ENCODE data around the gene MMS22L. TPM values are rescaled to one million over a fixed set of nuclear protein-coding genes. Genes with fewer than 3 reads are reported as not detected.

The MMS22L gene
- total RNA-seq, 1 donor from 2014 or later: 22.0 TPM

DNA sequence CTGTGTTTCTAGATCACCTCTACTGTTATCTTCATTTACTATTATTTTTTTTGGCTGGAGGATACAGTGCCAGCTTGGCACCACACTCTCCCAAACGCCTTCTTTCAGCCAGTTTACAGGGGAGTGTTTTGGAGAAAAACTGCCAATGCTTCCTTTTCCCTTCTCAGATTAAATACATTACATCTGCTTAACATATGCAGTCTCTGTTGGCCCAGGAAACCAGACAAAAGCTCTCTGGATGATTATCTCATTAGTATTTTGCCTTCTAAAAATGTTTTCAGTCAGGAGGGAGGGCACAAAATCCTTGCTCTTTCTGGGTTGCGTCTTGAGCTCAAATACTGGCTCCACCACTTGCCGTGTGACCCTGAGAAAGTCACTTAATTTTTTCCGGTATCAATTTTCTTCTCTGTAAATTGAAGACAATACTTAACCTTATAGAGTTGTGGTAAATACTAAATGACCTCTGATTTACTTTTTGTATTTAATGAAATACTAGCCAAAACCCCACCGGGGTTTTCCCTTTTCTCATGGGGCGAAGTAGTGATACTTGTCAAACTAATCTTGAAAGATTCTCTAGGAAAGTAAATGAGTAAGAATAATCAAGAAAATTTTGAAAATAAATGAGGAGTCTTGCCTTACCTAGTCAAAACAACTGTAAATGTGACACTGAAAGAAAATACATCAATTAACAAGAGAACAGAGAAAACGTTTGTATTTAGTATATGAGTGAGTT lies 146.2 kb downstream of the MMS22L start:
- Mint-ChIP-seq H3K4me3 (no peak overlapping the region), H3K4me1 (peaks cover 35% of the 10 kb centered on the region), H3K9me3 (no peaks in the 10 kb centered on the region), H3K36me3 (peaks cover 9% of the 10 kb centered on the region), H3K27me3 (ENCODE audit: low read depth) (no peaks in the 10 kb centered on the region), H3K27ac (peak overlapping the region; percentile 56)
- TF ChIP-seq, protein P1, sequence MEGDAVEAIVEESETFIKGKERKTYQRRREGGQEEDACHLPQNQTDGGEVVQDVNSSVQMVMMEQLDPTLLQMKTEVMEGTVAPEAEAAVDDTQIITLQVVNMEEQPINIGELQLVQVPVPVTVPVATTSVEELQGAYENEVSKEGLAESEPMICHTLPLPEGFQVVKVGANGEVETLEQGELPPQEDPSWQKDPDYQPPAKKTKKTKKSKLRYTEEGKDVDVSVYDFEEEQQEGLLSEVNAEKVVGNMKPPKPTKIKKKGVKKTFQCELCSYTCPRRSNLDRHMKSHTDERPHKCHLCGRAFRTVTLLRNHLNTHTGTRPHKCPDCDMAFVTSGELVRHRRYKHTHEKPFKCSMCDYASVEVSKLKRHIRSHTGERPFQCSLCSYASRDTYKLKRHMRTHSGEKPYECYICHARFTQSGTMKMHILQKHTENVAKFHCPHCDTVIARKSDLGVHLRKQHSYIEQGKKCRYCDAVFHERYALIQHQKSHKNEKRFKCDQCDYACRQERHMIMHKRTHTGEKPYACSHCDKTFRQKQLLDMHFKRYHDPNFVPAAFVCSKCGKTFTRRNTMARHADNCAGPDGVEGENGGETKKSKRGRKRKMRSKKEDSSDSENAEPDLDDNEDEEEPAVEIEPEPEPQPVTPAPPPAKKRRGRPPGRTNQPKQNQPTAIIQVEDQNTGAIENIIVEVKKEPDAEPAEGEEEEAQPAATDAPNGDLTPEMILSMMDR (IDR thresholded peaks at IDR 0.05; ENCODE audit: unreplicated experiment): no peak
- no peak for DNase-seq (ENCODE audit: low spot score in 2 of 2, unreplicated experiment in 2 of 2)

DNA sequence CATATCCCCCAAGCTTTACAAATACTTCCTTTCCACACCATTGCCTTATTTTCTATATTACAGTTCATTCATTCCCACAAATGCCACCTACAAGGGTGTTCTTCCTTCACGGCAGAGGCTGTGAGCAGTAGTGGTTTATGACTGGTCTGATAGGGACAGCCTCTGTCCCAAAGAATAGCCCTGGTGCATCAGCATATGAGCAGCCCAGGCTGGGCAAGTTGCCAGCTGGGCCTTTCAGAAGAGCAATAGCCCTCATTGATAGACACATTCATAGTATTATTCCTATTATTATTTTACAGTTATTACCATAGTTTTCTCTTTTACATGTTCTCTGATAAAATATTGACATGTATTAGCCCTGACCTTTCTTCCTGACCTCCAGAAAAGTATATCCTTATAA lies 149.9 kb downstream of the MMS22L start:
- H3K27me3 Mint-ChIP-seq (ENCODE audit: low read depth): no peaks in the 10 kb centered on the region
- no peak overlapping the region for H3K4me3 Mint-ChIP-seq
- H3K27ac Mint-ChIP-seq: peak overlapping the region; percentile 88
- H3K36me3 Mint-ChIP-seq: peaks cover 14% of the 10 kb centered on the region
- H3K4me1 Mint-ChIP-seq: peaks cover 46% of the 10 kb centered on the region
- DNase-seq (ENCODE audit: low spot score in 2 of 2, unreplicated experiment in 2 of 2): no peak
- H3K9me3 Mint-ChIP-seq: peaks cover 7% of the 10 kb centered on the region
- TF ChIP-seq, protein P1 (IDR thresholded peaks at IDR 0.05; ENCODE audit: unreplicated experiment): no peak

DNA sequence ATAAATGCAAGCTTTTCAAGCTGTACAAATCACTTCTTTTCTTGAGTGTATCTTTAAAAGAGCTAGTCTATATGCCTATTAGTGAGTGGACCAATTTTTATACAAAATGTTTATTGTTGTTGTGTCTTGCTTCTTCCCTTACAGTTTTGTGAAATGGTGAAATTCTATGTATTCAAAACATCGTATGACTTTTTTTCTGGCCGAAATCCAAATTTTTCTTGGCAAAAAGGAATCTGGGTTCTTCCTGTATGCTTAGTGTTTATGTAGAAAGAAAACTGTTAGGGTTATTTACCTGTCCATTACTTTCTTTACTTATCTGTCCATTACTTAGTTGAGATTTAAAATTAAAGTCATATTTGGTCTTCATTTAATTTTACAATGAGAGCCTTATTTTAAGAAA lies 153.9 kb downstream of the MMS22L start:
- H3K4me1 Mint-ChIP-seq: peaks cover 57% of the 10 kb centered on the region
- no peak overlapping the region for H3K4me3 Mint-ChIP-seq
- no peak for DNase-seq (ENCODE audit: low spot score in 2 of 2, unreplicated experiment in 2 of 2)
- peaks cover 22% of the 10 kb centered on the region for H3K9me3 Mint-ChIP-seq
- H3K27me3 Mint-ChIP-seq (ENCODE audit: low read depth): no peaks in the 10 kb centered on the region
- H3K36me3 Mint-ChIP-seq: peaks cover 19% of the 10 kb centered on the region
- no peak overlapping the region for H3K27ac Mint-ChIP-seq
- TF ChIP-seq, protein P1 (IDR thresholded peaks at IDR 0.05; ENCODE audit: unreplicated experiment): no peak

DNA sequence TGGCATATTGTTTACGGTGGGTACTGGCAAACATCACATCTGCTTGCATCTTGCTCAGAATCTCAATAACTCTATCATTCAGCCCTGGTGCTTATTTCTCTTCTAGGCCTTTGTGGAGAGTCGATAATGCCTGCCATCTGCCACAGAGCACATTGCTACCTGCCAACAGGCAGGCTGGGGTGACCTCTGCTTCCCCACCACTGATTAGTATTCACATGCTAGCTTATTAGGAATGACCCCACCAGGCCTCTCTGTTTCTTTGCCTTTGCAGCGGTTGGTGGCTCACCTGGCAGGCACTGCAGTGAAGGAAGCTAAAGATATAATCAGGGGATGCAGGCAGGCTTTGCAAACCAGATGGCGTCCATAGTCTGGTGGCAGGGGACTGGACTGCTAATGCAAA lies 154.5 kb downstream of the MMS22L start:
- H3K27me3 Mint-ChIP-seq (ENCODE audit: low read depth): no peaks in the 10 kb centered on the region
- DNase-seq (ENCODE audit: low spot score in 2 of 2, unreplicated experiment in 2 of 2): no peak
- no peak overlapping the region for H3K4me3 Mint-ChIP-seq
- peaks cover 58% of the 10 kb centered on the region for H3K4me1 Mint-ChIP-seq
- peaks cover 19% of the 10 kb centered on the region for H3K36me3 Mint-ChIP-seq
- TF ChIP-seq, protein P1 (IDR thresholded peaks at IDR 0.05; ENCODE audit: unreplicated experiment): no peak
- no peak overlapping the region for H3K27ac Mint-ChIP-seq
- H3K9me3 Mint-ChIP-seq: peaks cover 22% of the 10 kb centered on the region

DNA sequence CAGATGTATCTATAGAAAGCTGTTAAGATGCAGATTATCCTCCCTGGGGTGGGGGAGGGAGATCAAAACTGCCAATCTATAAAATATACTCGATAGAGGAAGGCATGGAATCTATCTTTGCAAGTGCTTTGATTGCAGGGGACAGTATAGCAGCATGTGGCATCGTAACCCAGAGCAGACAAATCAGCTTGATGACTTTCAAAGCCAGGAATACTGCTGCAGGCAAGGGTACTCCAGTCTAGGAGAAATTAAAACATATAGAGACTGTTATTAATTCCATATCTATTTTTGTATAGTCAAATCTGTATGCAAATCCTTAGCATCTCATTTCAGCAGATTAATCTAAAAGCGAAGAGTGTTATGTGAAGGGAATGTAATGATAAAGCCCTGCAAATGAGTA lies 159.4 kb downstream of the MMS22L start:
- Mint-ChIP-seq H3K36me3 (peaks cover 27% of the 10 kb centered on the region), H3K27me3 (ENCODE audit: low read depth) (no peaks in the 10 kb centered on the region), H3K4me1 (peaks cover 43% of the 10 kb centered on the region), H3K27ac (peak overlapping the region; percentile 52), H3K9me3 (peaks cover 34% of the 10 kb centered on the region), H3K4me3 (no peak overlapping the region)
- TF ChIP-seq, protein P1 (IDR thresholded peaks at IDR 0.05; ENCODE audit: unreplicated experiment): no peak
- no peak for DNase-seq (ENCODE audit: low spot score in 2 of 2, unreplicated experiment in 2 of 2)
